ENCODE measurements around the gene POLR3G. TPM values are rescaled to one million over a fixed set of nuclear protein-coding genes. Genes with fewer than 3 reads are reported as not detected.

POLR3G gene
- total and polyA plus RNA-seq, 2 experiments from 2014 or later: 3.3 to 8.8 TPM

DNA sequence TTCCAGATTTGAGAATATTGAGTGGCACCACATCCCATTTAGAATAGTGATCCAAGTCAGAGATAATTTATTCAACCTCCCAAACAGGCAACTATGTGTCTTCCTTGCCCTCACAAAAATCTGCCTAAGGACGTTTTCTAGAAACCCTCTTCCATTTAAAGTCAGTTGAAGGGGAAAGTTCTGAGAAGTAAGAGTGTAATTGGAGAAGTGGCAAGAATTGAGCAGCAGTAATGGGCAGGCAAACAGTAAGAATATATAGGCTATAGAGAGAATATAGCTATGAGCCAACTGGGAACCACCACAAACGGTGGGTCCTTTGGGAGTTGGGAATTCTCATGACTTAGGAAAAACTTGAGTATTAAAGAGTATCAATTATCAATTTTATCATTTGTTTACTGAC is 34.0 kb upstream of the POLR3G start:
- Histone ChIP-seq H3K4me3 (no peak overlapping the region), H3K27ac (no peak overlapping the region), H3K9me2 (ENCODE audit: insufficient read depth) (no peaks in the 10 kb centered on the region), H3K9me3 (ENCODE audit: low read depth) (no peaks in the 10 kb centered on the region), H3K79me2 (ENCODE audit: insufficient read depth) (no peaks in the 10 kb centered on the region), H3K4me2 (ENCODE audit: unreplicated experiment) (no peak overlapping the region), H3F3A (ENCODE audit: insufficient read depth) (no peaks in the 10 kb centered on the region), H3K4me1 (ENCODE audit: insufficient read depth) (no peaks in the 10 kb centered on the region), H3K27me3 (replicated peaks; ENCODE audit: insufficient read depth) (no peaks in the 10 kb centered on the region), H2AFZ (peak overlapping the region; percentile 94), H4K20me1 (ENCODE audit: insufficient read depth) (no peaks in the 10 kb centered on the region), H3K36me3 (ENCODE audit: low read depth) (no peaks in the 10 kb centered on the region), H3K9ac (no peak overlapping the region)
- no peak for DNase-seq
- 50 to 59% methylated on average over 2 of the region's 2 CpGs for WGBS, 2 experiments (ENCODE audit: low coverage in 1 of 2, low lambda C conversion rate in 2 of 2, missing lambda C conversion rate in 2 of 2)
- TF ChIP-seq EZH2phosphoT487 (IDR thresholded peaks at IDR 0.05; ENCODE audit: insufficient read depth, low read depth) (no peak), EZH2 (IDR thresholded peaks at IDR 0.05; ENCODE audit: insufficient read depth, poor library complexity, severe bottlenecking) (no peak)
- in situ Hi-C loops (cut with MboI): loop anchor here (25.0 kb wide), 1 partner anchor 347 kb away; no protein-coding TSS in a partner anchor

GRCh38 chr5:90446961-90447360 is 27.7 kb upstream of the POLR3G start:
- no peak for TF ChIP-seq EZH2 (IDR thresholded peaks at IDR 0.05; ENCODE audit: insufficient read depth, poor library complexity, severe bottlenecking)
- no peak for TF ChIP-seq EZH2phosphoT487 (IDR thresholded peaks at IDR 0.05; ENCODE audit: insufficient read depth, low read depth)
- peak; percentile 66 for DNase-seq
- in situ Hi-C loops (cut with MboI): loop anchor here (25.0 kb wide), 1 partner anchor 340 kb away; no protein-coding TSS in a partner anchor

GRCh38 chr5:90461288-90461687 is 13.4 kb upstream of the POLR3G start:
- no peak for DNase-seq
- H3K27ac ChIP-seq: no peak overlapping the region
- H3K9ac ChIP-seq: no peak overlapping the region
- H2AFZ ChIP-seq: no peak overlapping the region
- no peaks in the 10 kb centered on the region for H3K9me3 ChIP-seq (ENCODE audit: low read depth)
- in situ Hi-C loops (cut with MboI): no loop called here
- H3K27me3 ChIP-seq (replicated peaks; ENCODE audit: insufficient read depth): no peaks in the 10 kb centered on the region
- H4K20me1 ChIP-seq (ENCODE audit: insufficient read depth): no peaks in the 10 kb centered on the region
- no peaks in the 10 kb centered on the region for H3K4me1 ChIP-seq (ENCODE audit: insufficient read depth)
- no peaks in the 10 kb centered on the region for H3F3A ChIP-seq (ENCODE audit: insufficient read depth)
- H3K36me3 ChIP-seq (ENCODE audit: low read depth): no peaks in the 10 kb centered on the region
- H3K79me2 ChIP-seq (ENCODE audit: insufficient read depth): peaks cover 13% of the 10 kb centered on the region; the same call in 1 of the 2 replicates
- TF ChIP-seq EZH2phosphoT487 (IDR thresholded peaks at IDR 0.05; ENCODE audit: insufficient read depth, low read depth) (no peak), EZH2 (IDR thresholded peaks at IDR 0.05; ENCODE audit: insufficient read depth, poor library complexity, severe bottlenecking) (no peak)
- H3K4me3 ChIP-seq: no peak overlapping the region
- H3K4me2 ChIP-seq (ENCODE audit: unreplicated experiment): no peak overlapping the region
- WGBS, 2 experiments (ENCODE audit: low coverage in 1 of 2, low lambda C conversion rate in 2 of 2, missing lambda C conversion rate in 2 of 2): 63 to 89% methylated on average over 4 of the region's 4 CpGs
- H3K9me2 ChIP-seq (ENCODE audit: insufficient read depth): no peaks in the 10 kb centered on the region

More at GRCh38 chr5:90446961-90447360, 27.7 kb upstream of the POLR3G start:
- Histone ChIP-seq H3K4me3 (no peak overlapping the region), H3K36me3 (ENCODE audit: low read depth) (no peaks in the 10 kb centered on the region), H3K79me2 (ENCODE audit: insufficient read depth) (no peaks in the 10 kb centered on the region), H3F3A (ENCODE audit: insufficient read depth) (no peaks in the 10 kb centered on the region), H3K9me2 (ENCODE audit: insufficient read depth) (no peaks in the 10 kb centered on the region), H3K9me3 (ENCODE audit: low read depth) (no peaks in the 10 kb centered on the region), H2AFZ (no peak overlapping the region), H4K20me1 (ENCODE audit: insufficient read depth) (no peaks in the 10 kb centered on the region), H3K9ac (no peak overlapping the region), H3K4me1 (ENCODE audit: insufficient read depth) (no peaks in the 10 kb centered on the region), H3K27ac (no peak overlapping the region), H3K4me2 (ENCODE audit: unreplicated experiment) (no peak overlapping the region), H3K27me3 (replicated peaks; ENCODE audit: insufficient read depth) (no peaks in the 10 kb centered on the region)

- WGBS, 2 experiments (ENCODE audit: low coverage in 1 of 2, low lambda C conversion rate in 2 of 2, missing lambda C conversion rate in 2 of 2): 52% methylated on average over 9 of the region's 9 CpGs
- peaks cover 21% of the 10 kb centered on the region for H3K79me2 ChIP-seq (ENCODE audit: insufficient read depth)
- peak overlapping the region; percentile 98 for H2AFZ ChIP-seq
- H3K27me3 ChIP-seq (replicated peaks; ENCODE audit: insufficient read depth): no peaks in the 10 kb centered on the region
- no peaks in the 10 kb centered on the region for H3K9me2 ChIP-seq (ENCODE audit: insufficient read depth)
- H3K4me3 ChIP-seq: peak overlapping the region; percentile 88
- no peaks in the 10 kb centered on the region for H3K9me3 ChIP-seq (ENCODE audit: low read depth)
- peaks cover 8% of the 10 kb centered on the region for H3K4me1 ChIP-seq (ENCODE audit: insufficient read depth)
- H3K4me2 ChIP-seq (ENCODE audit: unreplicated experiment): peak overlapping the region; percentile 87
- H4K20me1 ChIP-seq (ENCODE audit: insufficient read depth): no peaks in the 10 kb centered on the region
- in situ Hi-C loops (cut with MboI): no loop called here
- H3F3A ChIP-seq (ENCODE audit: insufficient read depth): no peaks in the 10 kb centered on the region
- DNase-seq: no peak
- TF ChIP-seq EZH2phosphoT487 (IDR thresholded peaks at IDR 0.05; ENCODE audit: insufficient read depth, low read depth): no peak
- TF ChIP-seq EZH2 (IDR thresholded peaks at IDR 0.05; ENCODE audit: insufficient read depth, poor library complexity, severe bottlenecking): no peak
- no peak overlapping the region for H3K27ac ChIP-seq
- H3K9ac ChIP-seq: peak overlapping the region; percentile 82
- H3K36me3 ChIP-seq (ENCODE audit: low read depth): no peaks in the 10 kb centered on the region
Observed at GRCh38 chr5:90472783-90473395, 1.8 kb upstream of the POLR3G start.
